Measurements from ENCODE around the gene CDC27. TPM values are rescaled to one million over a fixed set of nuclear protein-coding genes. Genes with fewer than 3 reads are reported as not detected.
"Not testable (repeated sequence)": the region's sequence is repeated elsewhere in the genome, so short reads cannot be mapped to it uniquely, and the experiment has no call there.

CDC27 gene
- total RNA-seq, 4 donors from 2014 or later = 38.7 to 87.6 (median 64.5) TPM

DNA sequence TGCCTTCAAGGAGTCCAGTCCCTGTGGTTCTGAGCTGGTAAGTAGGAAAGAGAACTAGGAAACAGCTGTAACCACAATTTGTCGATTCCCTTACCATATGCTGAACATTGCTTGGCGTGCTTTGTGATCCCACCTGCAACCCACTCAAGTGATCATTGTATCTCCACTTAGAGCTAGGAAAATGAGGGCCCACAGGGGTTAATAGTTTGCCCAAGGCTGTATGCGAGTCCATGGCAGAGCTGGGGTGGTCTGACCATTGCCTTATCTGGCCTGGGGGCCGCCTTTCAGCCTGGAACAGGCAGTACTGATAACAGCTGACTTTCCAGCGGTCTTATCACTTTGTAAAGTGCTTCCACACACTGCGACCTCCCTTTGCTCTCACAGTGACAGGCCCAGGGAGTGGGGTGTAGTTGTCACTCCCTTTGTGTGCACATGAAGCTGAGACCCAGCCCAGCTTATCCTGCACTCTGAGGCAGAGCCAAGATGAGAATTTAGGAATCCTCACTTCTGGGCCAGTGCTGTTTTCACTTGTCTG is 29.9 kb upstream of the CDC27 start:
- Histone ChIP-seq H3K9me3 (no peaks in the 10 kb centered on the region), H3K36me3 (no peaks in the 10 kb centered on the region), H3K27ac (no peak overlapping the region), H3K4me3 (no peak overlapping the region), H3K27me3 (no peaks in the 10 kb centered on the region), H3K4me1 (peaks cover 0 to 11% (median 2%) of the 10 kb centered on the region in 4 donors)
- 67 to 74% methylated on average over 6 of the region's 6 CpGs for WGBS, 2 donors
- TF ChIP-seq POLR2A (IDR thresholded peaks at IDR 0.05) = no peak
- TF ChIP-seq EP300 (IDR thresholded peaks at IDR 0.05) = no peak
- TF ChIP-seq, protein P1, sequence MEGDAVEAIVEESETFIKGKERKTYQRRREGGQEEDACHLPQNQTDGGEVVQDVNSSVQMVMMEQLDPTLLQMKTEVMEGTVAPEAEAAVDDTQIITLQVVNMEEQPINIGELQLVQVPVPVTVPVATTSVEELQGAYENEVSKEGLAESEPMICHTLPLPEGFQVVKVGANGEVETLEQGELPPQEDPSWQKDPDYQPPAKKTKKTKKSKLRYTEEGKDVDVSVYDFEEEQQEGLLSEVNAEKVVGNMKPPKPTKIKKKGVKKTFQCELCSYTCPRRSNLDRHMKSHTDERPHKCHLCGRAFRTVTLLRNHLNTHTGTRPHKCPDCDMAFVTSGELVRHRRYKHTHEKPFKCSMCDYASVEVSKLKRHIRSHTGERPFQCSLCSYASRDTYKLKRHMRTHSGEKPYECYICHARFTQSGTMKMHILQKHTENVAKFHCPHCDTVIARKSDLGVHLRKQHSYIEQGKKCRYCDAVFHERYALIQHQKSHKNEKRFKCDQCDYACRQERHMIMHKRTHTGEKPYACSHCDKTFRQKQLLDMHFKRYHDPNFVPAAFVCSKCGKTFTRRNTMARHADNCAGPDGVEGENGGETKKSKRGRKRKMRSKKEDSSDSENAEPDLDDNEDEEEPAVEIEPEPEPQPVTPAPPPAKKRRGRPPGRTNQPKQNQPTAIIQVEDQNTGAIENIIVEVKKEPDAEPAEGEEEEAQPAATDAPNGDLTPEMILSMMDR (IDR thresholded peaks at IDR 0.05) = no peak
- no peak for DNase-seq (ENCODE audit: low spot score in 2 of 2)

DNA sequence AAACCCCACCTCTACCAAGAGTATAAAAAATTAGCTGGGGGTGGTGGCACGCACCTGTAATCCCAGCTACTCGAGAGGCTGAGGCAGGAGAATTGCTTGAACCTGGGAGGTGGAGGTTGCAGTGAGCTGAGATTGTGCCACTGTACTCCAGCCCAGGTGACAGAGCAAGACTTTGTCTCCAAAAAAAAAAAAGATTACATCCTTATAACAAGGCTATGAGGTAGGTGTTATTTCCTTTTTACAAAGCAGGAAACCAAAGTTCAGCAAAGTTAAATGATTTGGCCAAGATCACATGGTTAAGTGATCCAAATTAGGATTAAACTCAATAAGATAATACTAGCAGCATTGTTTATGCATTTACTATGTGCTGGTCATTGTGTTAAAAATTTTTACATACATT is 28.2 kb upstream of the CDC27 start:
- H3K27me3 ChIP-seq; H3K9me3 ChIP-seq; H3K4me3 ChIP-seq; H3K4me1 ChIP-seq; H3K36me3 ChIP-seq; DNase-seq (ENCODE audit: low spot score in 2 of 2); H3K27ac ChIP-seq: not testable (repeated sequence)
- WGBS, 2 donors = 97 to 100% methylated on average over 2 of the region's 2 CpGs

DNA sequence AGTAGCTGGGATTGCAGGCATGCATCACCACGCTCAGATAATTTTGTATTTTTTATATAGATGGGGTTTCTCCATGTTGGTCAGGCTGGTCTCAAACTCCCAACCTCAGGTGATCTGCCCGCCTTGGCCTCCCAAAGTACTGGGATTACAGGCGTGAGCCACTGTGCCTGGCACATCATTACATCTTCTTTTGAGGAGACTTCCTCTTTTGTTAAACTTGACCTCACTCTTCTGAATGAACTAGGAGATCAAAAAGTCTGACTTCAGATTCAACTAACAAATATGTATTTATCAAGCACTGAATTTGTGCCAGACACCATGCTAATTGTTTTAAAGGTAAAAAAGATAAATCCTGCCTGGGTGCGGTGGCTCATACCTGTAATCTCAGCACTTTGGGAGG is 27.7 kb upstream of the CDC27 start:
- H3K9me3 ChIP-seq; H3K27me3 ChIP-seq; H3K4me1 ChIP-seq; H3K36me3 ChIP-seq; DNase-seq (ENCODE audit: low spot score in 2 of 2); H3K27ac ChIP-seq; H3K4me3 ChIP-seq: not testable (repeated sequence)
- WGBS, 2 donors = 89 to 91% methylated on average over 4 of the region's 4 CpGs

DNA sequence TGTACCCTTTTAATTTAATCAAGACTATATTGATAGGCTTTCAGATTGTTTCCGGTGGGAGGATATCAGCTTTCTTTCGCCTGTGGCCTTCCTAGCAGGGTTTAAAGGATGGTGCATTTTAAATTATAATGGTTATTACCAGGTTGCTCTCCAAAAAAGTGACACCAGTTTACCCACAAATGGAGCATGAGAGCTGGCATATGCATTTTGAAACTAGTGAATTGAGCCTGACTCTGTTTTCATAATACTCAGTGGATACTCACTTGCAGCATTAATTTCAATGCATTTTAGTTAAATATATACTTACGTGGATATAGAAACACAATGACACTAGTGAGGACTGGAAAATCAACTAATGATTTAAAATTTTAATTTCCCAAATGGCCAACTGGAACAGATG is 25.8 kb upstream of the CDC27 start:
- H3K4me1 ChIP-seq = peaks cover 0 to 10% (median 0%) of the 10 kb centered on the region in 4 donors
- H3K4me3 ChIP-seq = no peak overlapping the region
- H3K27ac ChIP-seq = no peak overlapping the region
- H3K36me3 ChIP-seq = no peaks in the 10 kb centered on the region
- no peaks in the 10 kb centered on the region for H3K9me3 ChIP-seq
- TF ChIP-seq, protein P1 (IDR thresholded peaks at IDR 0.05) = no peak
- H3K27me3 ChIP-seq = no peaks in the 10 kb centered on the region
- 90 to 92% methylated on average over 3 of the region's 3 CpGs for WGBS, 2 donors
- DNase-seq (ENCODE audit: low spot score in 2 of 2) = no peak

DNA sequence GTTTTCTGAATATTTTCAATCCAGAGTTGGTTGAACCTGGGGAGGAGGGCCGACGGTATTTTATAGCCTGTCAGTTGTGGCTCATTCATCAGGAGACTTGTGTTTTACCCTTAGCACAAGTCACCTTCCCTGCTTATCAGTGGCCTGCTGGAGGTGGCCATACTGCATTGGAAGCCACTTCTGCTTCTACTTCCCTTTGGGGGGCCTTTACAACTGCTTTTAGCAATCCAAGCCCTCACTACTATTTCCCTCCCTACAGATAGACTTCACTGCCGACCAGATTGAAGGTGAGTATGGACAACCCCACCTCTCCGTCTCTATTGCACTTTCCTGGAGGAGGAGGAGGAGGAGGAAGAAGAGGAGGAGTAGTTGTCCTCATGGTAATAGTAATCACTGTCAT is 24.4 kb upstream of the CDC27 start:
- Histone ChIP-seq H3K9me3 (no peaks in the 10 kb centered on the region), H3K36me3 (no peaks in the 10 kb centered on the region), H3K4me1 (peaks cover 0 to 21% (median 0%) of the 10 kb centered on the region in 4 donors), H3K4me3 (no peak overlapping the region), H3K27me3 (no peaks in the 10 kb centered on the region), H3K27ac (no peak overlapping the region)
- 83 to 84% methylated on average over 4 of the region's 4 CpGs for WGBS, 2 donors
- TF ChIP-seq, protein P1 (IDR thresholded peaks at IDR 0.05) = no peak
- TF ChIP-seq EP300 (IDR thresholded peaks at IDR 0.05) (no peak), POLR2A (IDR thresholded peaks at IDR 0.05) (no peak)
- DNase-seq (ENCODE audit: low spot score in 2 of 2) = no peak

DNA sequence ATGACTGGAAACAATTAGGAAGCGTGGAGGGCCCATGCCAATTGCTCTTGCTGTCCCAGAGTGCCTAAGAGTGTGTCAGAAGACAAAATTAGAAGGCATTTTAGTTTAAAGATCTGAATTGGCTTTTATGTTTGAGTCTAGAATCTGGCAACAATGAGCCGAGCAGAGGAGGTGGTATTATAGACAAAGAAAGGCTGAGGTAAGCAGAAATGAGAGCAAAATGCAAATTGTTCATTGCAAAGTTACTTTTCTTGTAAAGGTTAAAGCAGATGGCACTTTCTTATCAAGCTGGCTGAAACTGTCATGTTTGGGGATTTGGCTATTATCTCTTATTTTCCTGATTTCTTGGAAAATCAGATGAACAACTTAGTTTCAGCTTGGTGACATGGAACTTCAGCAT is 23.4 kb upstream of the CDC27 start:
- no peaks in the 10 kb centered on the region for H3K27me3 ChIP-seq
- H3K36me3 ChIP-seq = no peaks in the 10 kb centered on the region
- peaks cover 0 to 21% (median 0%) of the 10 kb centered on the region in 4 donors for H3K4me1 ChIP-seq
- TF ChIP-seq POLR2A (IDR thresholded peaks at IDR 0.05) (no peak), EP300 (IDR thresholded peaks at IDR 0.05) (no peak)
- TF ChIP-seq, protein P1 (IDR thresholded peaks at IDR 0.05) = no peak
- 64 to 73% methylated on average over 2 of the region's 2 CpGs for WGBS, 2 donors
- no peaks in the 10 kb centered on the region for H3K9me3 ChIP-seq
- H3K27ac ChIP-seq = no peak overlapping the region
- no peak for DNase-seq (ENCODE audit: low spot score in 2 of 2)
- no peak overlapping the region for H3K4me3 ChIP-seq

All from tibial nerve (tissue), 4 donors.